Hematopoietic multipotent progenitor cell treated with erythropoietin and hydrocortisone succinate and interleukin-3 and kit ligand, for 8 days (in vitro differentiated cells): ENCODE data around the gene GALNT18.

ENCODE experiments used
- DNase-seq: peaks from one replicate; pipeline ENCODE4 v3.0.0-alpha.2; 2015

Gene GALNT18

GRCh38 chr11:11253497-11253896 lies 368.3 kb downstream of the GALNT18 start:
- no peak for DNase-seq

- no peak for DNase-seq
Observed at GRCh38 chr11:11252403-11252802, 369.4 kb downstream of the GALNT18 start.

- DNase-seq = no peak
Observed at GRCh38 chr11:11251394-11251970, 370.3 kb downstream of the GALNT18 start.

- no peak for DNase-seq
Observed at GRCh38 chr11:11250470-11250869, 371.3 kb downstream of the GALNT18 start.

- no peak for DNase-seq
Observed at GRCh38 chr11:11247576-11247975, 374.2 kb downstream of the GALNT18 start.

- DNase-seq = no peak
Observed at GRCh38 chr11:11247086-11247485, 374.7 kb downstream of the GALNT18 start.

- no peak for DNase-seq
Observed at GRCh38 chr11:11246166-11246565, 375.6 kb downstream of the GALNT18 start.

GRCh38 chr11:11245453-11245852 lies 376.4 kb downstream of the GALNT18 start:
- no peak for DNase-seq

- DNase-seq = no peak
Observed at GRCh38 chr11:11244470-11245080, 377.2 kb downstream of the GALNT18 start.

GRCh38 chr11:11243590-11244469 lies 378.0 kb downstream of the GALNT18 start:
- peak; percentile 14 for DNase-seq

- no peak for DNase-seq
Observed at GRCh38 chr11:11243209-11243589, 378.6 kb downstream of the GALNT18 start.

- no peak for DNase-seq
Observed at GRCh38 chr11:11241284-11241683, 380.5 kb downstream of the GALNT18 start.

GRCh38 chr11:11239959-11240358 lies 381.8 kb downstream of the GALNT18 start:
- DNase-seq = no peak

- DNase-seq = no peak
Observed at GRCh38 chr11:11237070-11237832, 384.6 kb downstream of the GALNT18 start.

- no peak for DNase-seq
Observed at GRCh38 chr11:11236498-11237059, 385.2 kb downstream of the GALNT18 start.

- no peak for DNase-seq
Observed at GRCh38 chr11:11231763-11232162, 390.0 kb downstream of the GALNT18 start.

GRCh38 chr11:11230802-11231562 lies 390.8 kb downstream of the GALNT18 start:
- DNase-seq = peak; percentile 23

GRCh38 chr11:11230087-11230486 lies 391.7 kb downstream of the GALNT18 start:
- no peak for DNase-seq

GRCh38 chr11:11229647-11230046 lies 392.2 kb downstream of the GALNT18 start:
- DNase-seq = no peak

- DNase-seq = no peak
Observed at GRCh38 chr11:11227296-11228085, 394.3 kb downstream of the GALNT18 start.
